ENCODE data around the gene CSNK1A1.

Gene CSNK1A1

GRCh38 chr5:149497357-149497756, 53.9 kb downstream of the CSNK1A1 start:
- no peaks in the 10 kb centered on the region for H3K79me2 ChIP-seq (ENCODE audit: insufficient read depth, low read length)
- H3K27me3 ChIP-seq (ENCODE audit: insufficient read depth, low read length, poor library complexity, severe bottlenecking), result peaks cover 4% of the 10 kb centered on the region
- no peaks in the 10 kb centered on the region for H3K9me2 ChIP-seq (replicated peaks; ENCODE audit: low read depth, low read length)
- H3K4me2 ChIP-seq (ENCODE audit: low read depth, low read length, poor library complexity, severe bottlenecking), result no peak overlapping the region
- no peak overlapping the region for H2AFZ ChIP-seq (ENCODE audit: low read length)
- H3K36me3 ChIP-seq (ENCODE audit: insufficient read depth, low read length), result peaks cover 92% of the 10 kb centered on the region
- TF ChIP-seq EZH2phosphoT487 (IDR thresholded peaks at IDR 0.05; ENCODE audit: borderline replicate concordance) (no peak), CTCF (conservative IDR thresholded peaks at IDR 0.05; ENCODE audit: low read length) (no peak)
- no peak overlapping the region for H3K4me3 ChIP-seq (ENCODE audit: low read length, poor library complexity, severe bottlenecking)
- peaks cover 7% of the 10 kb centered on the region for H4K20me1 ChIP-seq (ENCODE audit: insufficient read depth, low read length, poor library complexity, severe bottlenecking)
- no peaks in the 10 kb centered on the region for H3K9me3 ChIP-seq (ENCODE audit: insufficient read depth, low read depth, low read length)
- H3F3A ChIP-seq (ENCODE audit: low read depth), result no peaks in the 10 kb centered on the region; the same call in 1 of the 2 replicates
- no peaks in the 10 kb centered on the region for H3K4me1 ChIP-seq (ENCODE audit: insufficient read depth, low read length, poor library complexity, severe bottlenecking)
- H3K9ac ChIP-seq (ENCODE audit: low read depth, low read length, poor library complexity, severe bottlenecking), result no peak overlapping the region

- Histone ChIP-seq H3K4me2 (ENCODE audit: low read depth, low read length, poor library complexity, severe bottlenecking) (no peak overlapping the region), H3K4me1 (ENCODE audit: insufficient read depth, low read length, poor library complexity, severe bottlenecking) (no peaks in the 10 kb centered on the region)
- TF ChIP-seq EZH2phosphoT487 (IDR thresholded peaks at IDR 0.05; ENCODE audit: borderline replicate concordance) (no peak), CTCF (conservative IDR thresholded peaks at IDR 0.05; ENCODE audit: low read length) (no peak)
These were observed 54.3 kb downstream of the CSNK1A1 start for GRCh38 chr5:149496917-149497316.

GRCh38 chr5:149496166-149496565, 55.1 kb downstream of the CSNK1A1 start:
- H3K4me3 ChIP-seq (ENCODE audit: low read length, poor library complexity, severe bottlenecking), result no peak overlapping the region
- no peak for TF ChIP-seq CTCF (conservative IDR thresholded peaks at IDR 0.05; ENCODE audit: low read length)
- TF ChIP-seq EZH2phosphoT487 (IDR thresholded peaks at IDR 0.05; ENCODE audit: borderline replicate concordance), result no peak
- peaks cover 80% of the 10 kb centered on the region for H3K36me3 ChIP-seq (ENCODE audit: insufficient read depth, low read length)
- no peak overlapping the region for H3K9ac ChIP-seq (ENCODE audit: low read depth, low read length, poor library complexity, severe bottlenecking)
- no peak overlapping the region for H2AFZ ChIP-seq (ENCODE audit: low read length)
- no peaks in the 10 kb centered on the region for H3K27me3 ChIP-seq (ENCODE audit: insufficient read depth, low read length, poor library complexity, severe bottlenecking)
- no peaks in the 10 kb centered on the region for H3K79me2 ChIP-seq (ENCODE audit: insufficient read depth, low read length)
- peaks cover 7% of the 10 kb centered on the region for H4K20me1 ChIP-seq (ENCODE audit: insufficient read depth, low read length, poor library complexity, severe bottlenecking)
- no peaks in the 10 kb centered on the region for H3K9me3 ChIP-seq (ENCODE audit: insufficient read depth, low read depth, low read length)
- no peak overlapping the region for H3K4me2 ChIP-seq (ENCODE audit: low read depth, low read length, poor library complexity, severe bottlenecking)
- H3F3A ChIP-seq (ENCODE audit: low read depth), result no peaks in the 10 kb centered on the region; the same call in 1 of the 2 replicates
- no peaks in the 10 kb centered on the region for H3K4me1 ChIP-seq (ENCODE audit: insufficient read depth, low read length, poor library complexity, severe bottlenecking)
- no peaks in the 10 kb centered on the region for H3K9me2 ChIP-seq (replicated peaks; ENCODE audit: low read depth, low read length)

More at GRCh38 chr5:149496917-149497316, 54.3 kb downstream of the CSNK1A1 start:
- peaks cover 7% of the 10 kb centered on the region for H4K20me1 ChIP-seq (ENCODE audit: insufficient read depth, low read length, poor library complexity, severe bottlenecking)
- no peaks in the 10 kb centered on the region; the same call in 1 of the 2 replicates for H3F3A ChIP-seq (ENCODE audit: low read depth)
- no peaks in the 10 kb centered on the region for H3K79me2 ChIP-seq (ENCODE audit: insufficient read depth, low read length)
- H3K4me3 ChIP-seq (ENCODE audit: low read length, poor library complexity, severe bottlenecking), result no peak overlapping the region
- no peak overlapping the region for H3K9ac ChIP-seq (ENCODE audit: low read depth, low read length, poor library complexity, severe bottlenecking)
- H2AFZ ChIP-seq (ENCODE audit: low read length), result no peak overlapping the region
- peaks cover 4% of the 10 kb centered on the region for H3K27me3 ChIP-seq (ENCODE audit: insufficient read depth, low read length, poor library complexity, severe bottlenecking)
- H3K36me3 ChIP-seq (ENCODE audit: insufficient read depth, low read length), result peaks cover 87% of the 10 kb centered on the region
- no peaks in the 10 kb centered on the region for H3K9me3 ChIP-seq (ENCODE audit: insufficient read depth, low read depth, low read length)
- no peaks in the 10 kb centered on the region for H3K9me2 ChIP-seq (replicated peaks; ENCODE audit: low read depth, low read length)

All from Loucy (cell line).